ENCODE data around the gene STKLD1.

Gene STKLD1

DNA sequence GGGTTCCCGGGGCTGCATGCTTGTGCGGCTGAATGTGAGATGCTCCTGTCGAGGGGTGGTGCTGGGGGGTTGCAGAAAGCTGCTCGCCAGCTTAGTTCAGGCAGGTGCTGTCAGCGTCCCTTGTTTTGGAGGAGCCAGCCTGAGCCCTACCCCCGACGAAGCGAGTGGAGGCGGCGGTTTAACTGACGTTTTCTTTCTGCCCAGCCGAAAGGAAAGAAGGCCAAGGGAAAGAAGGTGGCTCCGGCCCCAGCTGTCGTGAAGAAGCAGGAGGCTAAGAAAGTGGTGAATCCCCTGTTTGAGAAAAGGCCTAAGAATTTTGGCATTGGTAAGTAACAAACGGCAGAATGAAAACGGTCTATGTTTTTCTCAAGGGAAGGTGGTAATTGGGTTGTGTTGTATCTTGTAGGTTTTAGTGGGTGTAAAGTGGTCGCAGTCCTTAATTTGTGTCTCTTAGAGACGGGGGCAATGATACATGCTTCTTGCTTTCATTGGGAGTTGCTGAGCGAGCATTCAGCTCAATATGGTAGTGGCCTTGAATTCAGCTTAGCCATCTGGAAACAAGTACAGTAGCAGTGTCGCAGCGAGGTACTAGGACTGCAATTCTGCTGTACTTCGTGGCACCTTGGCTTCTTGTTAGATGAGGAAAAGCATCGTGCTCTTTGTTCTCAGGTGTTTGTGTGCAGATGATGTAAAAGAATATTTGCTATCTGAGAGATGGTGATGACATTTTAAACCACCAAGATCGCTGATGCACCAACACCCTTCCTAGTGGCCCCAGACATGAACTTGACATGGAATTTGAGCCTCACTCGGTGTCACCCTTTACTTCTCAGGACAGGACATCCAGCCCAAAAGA lies 27.2 kb upstream of the STKLD1 start:
- TF ChIP-seq USF1 (IDR thresholded peaks at IDR 0.05) (no peak), NFIC (IDR thresholded peaks at IDR 0.05) (no peak), TEAD4 (IDR thresholded peaks at IDR 0.05) (no peak), EGR1 (IDR thresholded peaks at IDR 0.05) (no peak), CREB1 (IDR thresholded peaks at IDR 0.05; ENCODE audit: low read depth) (no peak), RAD21 (IDR thresholded peaks at IDR 0.05; ENCODE audit: low read depth) (no peak), FOXM1 (IDR thresholded peaks at IDR 0.05; ENCODE audit: borderline replicate concordance, low read depth) (no peak), ZBTB7A (IDR thresholded peaks at IDR 0.05; ENCODE audit: low read depth) (no peak), CEBPB (IDR thresholded peaks at IDR 0.05) (no peak), YY1 (IDR thresholded peaks at IDR 0.05; ENCODE audit: low read depth) (no peak), TAF1 (IDR thresholded peaks at IDR 0.05; ENCODE audit: low read depth) (no peak)
- TF ChIP-seq, protein P1, sequence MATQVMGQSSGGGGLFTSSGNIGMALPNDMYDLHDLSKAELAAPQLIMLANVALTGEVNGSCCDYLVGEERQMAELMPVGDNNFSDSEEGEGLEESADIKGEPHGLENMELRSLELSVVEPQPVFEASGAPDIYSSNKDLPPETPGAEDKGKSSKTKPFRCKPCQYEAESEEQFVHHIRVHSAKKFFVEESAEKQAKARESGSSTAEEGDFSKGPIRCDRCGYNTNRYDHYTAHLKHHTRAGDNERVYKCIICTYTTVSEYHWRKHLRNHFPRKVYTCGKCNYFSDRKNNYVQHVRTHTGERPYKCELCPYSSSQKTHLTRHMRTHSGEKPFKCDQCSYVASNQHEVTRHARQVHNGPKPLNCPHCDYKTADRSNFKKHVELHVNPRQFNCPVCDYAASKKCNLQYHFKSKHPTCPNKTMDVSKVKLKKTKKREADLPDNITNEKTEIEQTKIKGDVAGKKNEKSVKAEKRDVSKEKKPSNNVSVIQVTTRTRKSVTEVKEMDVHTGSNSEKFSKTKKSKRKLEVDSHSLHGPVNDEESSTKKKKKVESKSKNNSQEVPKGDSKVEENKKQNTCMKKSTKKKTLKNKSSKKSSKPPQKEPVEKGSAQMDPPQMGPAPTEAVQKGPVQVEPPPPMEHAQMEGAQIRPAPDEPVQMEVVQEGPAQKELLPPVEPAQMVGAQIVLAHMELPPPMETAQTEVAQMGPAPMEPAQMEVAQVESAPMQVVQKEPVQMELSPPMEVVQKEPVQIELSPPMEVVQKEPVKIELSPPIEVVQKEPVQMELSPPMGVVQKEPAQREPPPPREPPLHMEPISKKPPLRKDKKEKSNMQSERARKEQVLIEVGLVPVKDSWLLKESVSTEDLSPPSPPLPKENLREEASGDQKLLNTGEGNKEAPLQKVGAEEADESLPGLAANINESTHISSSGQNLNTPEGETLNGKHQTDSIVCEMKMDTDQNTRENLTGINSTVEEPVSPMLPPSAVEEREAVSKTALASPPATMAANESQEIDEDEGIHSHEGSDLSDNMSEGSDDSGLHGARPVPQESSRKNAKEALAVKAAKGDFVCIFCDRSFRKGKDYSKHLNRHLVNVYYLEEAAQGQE (IDR thresholded peaks at IDR 0.05; ENCODE audit: low read depth): no peak

- TF ChIP-seq, protein P1 (IDR thresholded peaks at IDR 0.05; ENCODE audit: low read depth): no peak
- TF ChIP-seq EP300 (IDR thresholded peaks at IDR 0.05; ENCODE audit: borderline replicate concordance) (no peak), CREB1 (IDR thresholded peaks at IDR 0.05; ENCODE audit: low read depth) (no peak), TEAD4 (IDR thresholded peaks at IDR 0.05) (no peak), CEBPB (IDR thresholded peaks at IDR 0.05) (no peak), USF1 (IDR thresholded peaks at IDR 0.05) (no peak), ZBTB7A (IDR thresholded peaks at IDR 0.05; ENCODE audit: low read depth) (no peak), EGR1 (IDR thresholded peaks at IDR 0.05) (no peak), TCF12 (IDR thresholded peaks at IDR 0.05; ENCODE audit: low read depth) (no peak), YY1 (IDR thresholded peaks at IDR 0.05; ENCODE audit: low read depth) (no peak), FOXM1 (IDR thresholded peaks at IDR 0.05; ENCODE audit: borderline replicate concordance, low read depth) (no peak)
These were observed 26.1 kb upstream of the STKLD1 start for GRCh38 chr9:133349965-133350616.

- TF ChIP-seq, protein P1 (IDR thresholded peaks at IDR 0.05; ENCODE audit: low read depth): no peak
- TF ChIP-seq YY1 (IDR thresholded peaks at IDR 0.05; ENCODE audit: low read depth): no peak
- no peak for TF ChIP-seq FOXM1 (IDR thresholded peaks at IDR 0.05; ENCODE audit: borderline replicate concordance, low read depth)
- no peak for TF ChIP-seq EGR1 (IDR thresholded peaks at IDR 0.05)
- no peak for TF ChIP-seq MAX (IDR thresholded peaks at IDR 0.05)
- no peak for TF ChIP-seq TCF12 (IDR thresholded peaks at IDR 0.05; ENCODE audit: low read depth)
- no peak for TF ChIP-seq RAD21 (IDR thresholded peaks at IDR 0.05; ENCODE audit: low read depth)
- no peak for TF ChIP-seq TAF1 (IDR thresholded peaks at IDR 0.05; ENCODE audit: low read depth)
- TF ChIP-seq CREB1 (IDR thresholded peaks at IDR 0.05; ENCODE audit: low read depth): no peak
- no peak for TF ChIP-seq NFIC (IDR thresholded peaks at IDR 0.05)
- no peak for TF ChIP-seq TEAD4 (IDR thresholded peaks at IDR 0.05)
- TF ChIP-seq EP300 (IDR thresholded peaks at IDR 0.05; ENCODE audit: borderline replicate concordance): no peak
- TF ChIP-seq USF1 (IDR thresholded peaks at IDR 0.05): no peak
- no peak for TF ChIP-seq ZBTB7A (IDR thresholded peaks at IDR 0.05; ENCODE audit: low read depth)
- no peak for TF ChIP-seq CEBPB (IDR thresholded peaks at IDR 0.05)
These were observed 24.6 kb upstream of the STKLD1 start for GRCh38 chr9:133351526-133351907.

Measured in Ishikawa (cell line).